PC-3 (cell line): ENCODE results near the gene LSR. TPM values are rescaled to one million over a fixed set of nuclear protein-coding genes. Genes with fewer than 3 reads are reported as not detected.

Source experiments
- ATAC-seq: fragments of 200-7000 bp; cut with Tn5 transposase; 2 replicates; pipeline ENCODE4 v1.9.1; 2020; ENCODE audit warnings: mild to moderate bottlenecking, moderate library complexity
- BruUV-seq: library from RNA; stranded (reverse); fragments of 400-500 nt; replicated peaks from 2 replicates; lab custom pipeline; 2021; lab: Mats Ljungman, UMichigan
- CTCF ChIA-PET: fragments of 300-600 bp; sonication (Branson Sonifier 250); formaldehyde crosslinking; loops from one replicate; lab custom pipeline; 2022; ENCODE audit warnings: antibody characterized with exemption; lab: Charles Lee
- POLR2A ChIA-PET: fragments of 300-600 bp; sonication (Branson Sonifier 250); formaldehyde crosslinking; loops from one replicate; lab custom pipeline; 2022; ENCODE audit warnings: antibody characterized with exemption; ENCODE audit not compliant: unreplicated experiment; lab: Charles Lee
- DNase-seq: peaks from one replicate; pipeline ENCODE4 v3.0.0-alpha.2; 2015
- H2AFZ ChIP-seq: fragments of 300-600 bp; sonication (generic); 2 replicates; pipeline ENCODE4 v1.6.0; 2016; ENCODE audit warnings: antibody characterized with exemption, low read length
- H3F3A ChIP-seq: fragments of 300-600 bp; sonication (generic); one replicate; pipeline ENCODE4 v1.6.0; 2017; ENCODE audit warnings: antibody characterized with exemption, low read length, control low read depth, mild to moderate bottlenecking; ENCODE audit not compliant: unreplicated experiment
- H3K27ac ChIP-seq: fragments of 300-600 bp; sonication (generic); 2 replicates; pipeline ENCODE4 v1.5.1; 2016; ENCODE audit warnings: mild to moderate bottlenecking, low read length
- H3K27me3 ChIP-seq: fragments of 300-600 bp; sonication (generic); 2 replicates; pipeline ENCODE4 v1.6.1; 2016; ENCODE audit warnings: low read length, mixed read lengths
- H3K36me3 ChIP-seq: fragments of 300-600 bp; sonication (generic); 2 replicates; pipeline ENCODE4 v1.6.1; 2016; ENCODE audit warnings: low read depth, mixed run types, low read length, mixed read lengths
- H3K4me1 ChIP-seq: fragments of 300-600 bp; sonication (generic); 2 replicates; pipeline ENCODE4 v1.5.1; 2016; ENCODE audit warnings: low read length; ENCODE audit not compliant: insufficient read depth
- H3K4me2 ChIP-seq: fragments of 300-600 bp; sonication (generic); 2 replicates; pipeline ENCODE4 v1.6.0; 2016; ENCODE audit warnings: low read length
- H3K4me3 ChIP-seq: fragments of 300-600 bp; sonication (generic); 2 replicates; pipeline ENCODE4 v1.5.1; 2016; ENCODE audit warnings: mild to moderate bottlenecking, low read length, mixed read lengths
- H3K79me2 ChIP-seq: fragments of 300-600 bp; sonication (generic); 2 replicates; pipeline ENCODE4 v1.6.1; 2017; ENCODE audit warnings: low read length, mixed read lengths
- H3K9ac ChIP-seq: fragments of 300-600 bp; sonication (generic); 2 replicates; pipeline ENCODE4 v1.6.0; 2016; ENCODE audit warnings: mild to moderate bottlenecking, low read length
- H3K9me2 ChIP-seq: fragments of 300-600 bp; sonication (generic); replicated peaks from 2 replicates; pipeline ENCODE4 v1.6.1; 2016; ENCODE audit warnings: mixed run types, low read length, mixed read lengths
- H3K9me3 ChIP-seq: fragments of 300-600 bp; sonication (generic); 2 replicates; pipeline ENCODE4 v1.6.1; 2016; ENCODE audit warnings: low read length, mixed read lengths
- H4K20me1 ChIP-seq: fragments of 300-600 bp; sonication (generic); 2 replicates; pipeline ENCODE4 v1.6.1; 2016; ENCODE audit warnings: low read length, mixed read lengths
- EZH2 ChIP-seq: fragments of 300-600 bp; sonication (generic); IDR thresholded peaks from one replicate; pipeline ENCODE4 v1.6.1; 2017; ENCODE audit warnings: antibody characterized with exemption, mild to moderate bottlenecking, low read length; ENCODE audit not compliant: unreplicated experiment
- EZH2phosphoT487 ChIP-seq: fragments of 300-600 bp; sonication (generic); IDR thresholded peaks from 2 replicates; pipeline ENCODE4 v1.6.1; 2018; ENCODE audit warnings: mild to moderate bottlenecking, antibody characterized with exemption, low read length, borderline replicate concordance
- intact Hi-C: fragments of 100-400 bp; cut with micrococcal nuclease; formaldehyde crosslinking; loops from 2 replicates; pipeline ENCODE4 v1.9.0; 2023
- total RNA-seq: library from RNA; depleted of rRNA; stranded (reverse); fragments of >200 nt; gene quantifications from 2 replicates; pipeline ENCODE4 v1.2.3, GENCODE V29; 2014
- TF ChIP-seq, protein P1 (sequence below): fragments of 300-600 bp; sonication (generic); conservative IDR thresholded peaks from 2 replicates; pipeline ENCODE4 v1.5.1; 2017; ENCODE audit warnings: antibody characterized with exemption, low read depth, mild to moderate bottlenecking, low read length

Gene LSR
- total RNA-seq, 1 experiment from 2014 or later: 91.0 TPM

DNA sequence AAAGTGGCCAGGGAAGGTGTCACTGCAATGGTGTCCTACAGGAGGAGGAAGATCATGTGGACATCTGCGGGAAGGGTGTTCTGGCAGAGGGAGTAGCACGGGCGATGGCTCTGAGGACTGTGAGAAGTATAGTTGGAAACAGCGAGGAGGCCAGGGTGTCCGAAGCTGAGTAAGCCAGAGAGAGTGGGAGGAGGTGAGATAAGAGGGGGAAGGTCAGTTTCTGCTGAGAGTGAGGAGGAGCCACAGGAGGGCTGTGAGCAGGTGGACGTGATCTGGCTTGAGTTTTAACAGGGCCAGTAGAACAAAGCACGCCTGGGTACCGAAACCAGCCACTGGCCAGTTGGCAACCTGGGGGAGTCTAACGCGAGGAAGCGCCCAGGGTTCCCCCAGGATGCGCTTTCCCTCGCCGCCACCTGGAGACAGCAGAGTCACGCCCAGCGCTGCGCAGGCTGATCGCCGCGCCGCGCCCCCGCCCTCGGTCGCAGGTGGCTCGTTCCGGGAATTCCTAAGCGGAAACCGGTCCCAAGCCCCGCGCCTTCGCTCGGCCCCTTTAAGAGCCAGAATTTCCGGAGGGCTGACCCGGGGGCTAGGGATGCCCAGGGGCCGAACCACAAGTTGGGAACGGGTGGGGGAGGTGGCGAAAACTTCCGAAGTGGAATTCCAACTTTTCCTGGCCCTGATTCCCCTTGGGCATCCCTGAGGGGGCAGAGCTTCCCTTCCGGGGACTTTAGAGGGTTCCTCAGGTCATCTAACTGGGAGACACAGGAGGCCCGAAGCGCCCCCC, 1.1 kb upstream of the LSR start:
- no peaks in the 10 kb centered on the region for H3K9me2 ChIP-seq
- H3K4me1 ChIP-seq: peaks cover 14% of the 10 kb centered on the region
- H3K9ac ChIP-seq: peak overlapping the region; percentile 82
- ATAC-seq (peak; percentile 73), DNase-seq (peak; percentile 89)
- no peaks in the 10 kb centered on the region for H3F3A ChIP-seq
- H4K20me1 ChIP-seq: no peaks in the 10 kb centered on the region; the same call in 1 of the 2 replicates
- H3K27ac ChIP-seq: peak overlapping the region; percentile 90
- intact Hi-C loops: loop anchor here (10.0 kb wide), 1 partner anchor 103 kb away; the partner anchor contains the start of gene FXYD7
- H3K4me2 ChIP-seq: peak overlapping the region; percentile 86
- no peaks in the 10 kb centered on the region for H3K9me3 ChIP-seq
- TF ChIP-seq, protein P1, sequence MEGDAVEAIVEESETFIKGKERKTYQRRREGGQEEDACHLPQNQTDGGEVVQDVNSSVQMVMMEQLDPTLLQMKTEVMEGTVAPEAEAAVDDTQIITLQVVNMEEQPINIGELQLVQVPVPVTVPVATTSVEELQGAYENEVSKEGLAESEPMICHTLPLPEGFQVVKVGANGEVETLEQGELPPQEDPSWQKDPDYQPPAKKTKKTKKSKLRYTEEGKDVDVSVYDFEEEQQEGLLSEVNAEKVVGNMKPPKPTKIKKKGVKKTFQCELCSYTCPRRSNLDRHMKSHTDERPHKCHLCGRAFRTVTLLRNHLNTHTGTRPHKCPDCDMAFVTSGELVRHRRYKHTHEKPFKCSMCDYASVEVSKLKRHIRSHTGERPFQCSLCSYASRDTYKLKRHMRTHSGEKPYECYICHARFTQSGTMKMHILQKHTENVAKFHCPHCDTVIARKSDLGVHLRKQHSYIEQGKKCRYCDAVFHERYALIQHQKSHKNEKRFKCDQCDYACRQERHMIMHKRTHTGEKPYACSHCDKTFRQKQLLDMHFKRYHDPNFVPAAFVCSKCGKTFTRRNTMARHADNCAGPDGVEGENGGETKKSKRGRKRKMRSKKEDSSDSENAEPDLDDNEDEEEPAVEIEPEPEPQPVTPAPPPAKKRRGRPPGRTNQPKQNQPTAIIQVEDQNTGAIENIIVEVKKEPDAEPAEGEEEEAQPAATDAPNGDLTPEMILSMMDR: peak; percentile 46
- no peak for TF ChIP-seq EZH2
- H3K27me3 ChIP-seq: no peaks in the 10 kb centered on the region
- peak overlapping the region; percentile 86 for H2AFZ ChIP-seq
- H3K79me2 ChIP-seq: peaks cover 28% of the 10 kb centered on the region
- ChIA-PET CTCF (no interaction called here), POLR2A (no interaction called here)
- H3K36me3 ChIP-seq: no peaks in the 10 kb centered on the region; the same call in 1 of the 2 replicates
- TSS peak; percentile 82 for BruUV-seq
- peak overlapping the region; percentile 92 for H3K4me3 ChIP-seq

- no peak for DNase-seq
- intact Hi-C loops: loop anchor here (10.0 kb wide), 1 partner anchor 104 kb away; the partner anchor contains the start of gene FXYD7
- peak overlapping the region; percentile 82 for H3K9ac ChIP-seq
- peak overlapping the region; percentile 86; the same call in 1 of the 2 replicates for H2AFZ ChIP-seq
- peak overlapping the region; percentile 86 for H3K4me2 ChIP-seq
- H3K4me1 ChIP-seq: peaks cover 14% of the 10 kb centered on the region
- ChIA-PET POLR2A (no interaction called here), CTCF (no interaction called here)
- no peak for ATAC-seq
- H3K4me3 ChIP-seq: peak overlapping the region; percentile 92
- H3K79me2 ChIP-seq: peaks cover 28% of the 10 kb centered on the region
- no peaks in the 10 kb centered on the region for H3K9me3 ChIP-seq
- TSS peak; percentile 52 for BruUV-seq
- H3K9me2 ChIP-seq: no peaks in the 10 kb centered on the region
- no peaks in the 10 kb centered on the region; the same call in 1 of the 2 replicates for H3K36me3 ChIP-seq
- TF ChIP-seq, protein P1: no peak
- TF ChIP-seq EZH2 (no peak), EZH2phosphoT487 (no peak)
- peak overlapping the region; percentile 90 for H3K27ac ChIP-seq
- no peaks in the 10 kb centered on the region; the same call in 1 of the 2 replicates for H4K20me1 ChIP-seq
- no peaks in the 10 kb centered on the region for H3K27me3 ChIP-seq
- no peaks in the 10 kb centered on the region for H3F3A ChIP-seq
These were observed 495 bp downstream of the LSR start for GRCh38 chr19:35249146-35249847.
